Activated B cell treated with CpG ODN at 0.5 μM for 24 hours (primary cell): ENCODE measurements around the gene CCDC74B. TPM values are rescaled to one million over a fixed set of nuclear protein-coding genes. Genes with fewer than 3 reads are reported as not detected.
A peak's percentile ranks its signal among the peaks of the same experiment; 100 is the strongest.
"Not testable (repeated sequence)": the region's sequence is repeated elsewhere in the genome, so short reads cannot be mapped to it uniquely, and the experiment has no call there.

Source experiments
- ATAC-seq: fragments of 200-7000 bp; cut with Tn5 transposase; one replicate; pipeline ENCODE4 v1.10.0; 2021; ENCODE audit warnings: low read depth, mild to moderate bottlenecking, moderate library complexity
- CTCF ChIA-PET: fragments of 350-600 bp; sonication (Branson Sonifier 250); formaldehyde crosslinking; loops from one replicate; lab custom pipeline; 2021; ENCODE audit warnings: antibody characterized with exemption; lab: Charles Lee
- POLR2A ChIA-PET: fragments of 350-600 bp; sonication (Branson Sonifier 250); formaldehyde crosslinking; loops from one replicate; lab custom pipeline; 2021; ENCODE audit warnings: antibody characterized with exemption; lab: Charles Lee
- DNase-seq: peaks from one replicate; pipeline ENCODE4 v3.0.0; 2022
- H3K27ac Mint-ChIP-seq: one replicate; pipeline ENCODE4 v1.8.0; 2020; ENCODE audit warnings: mixed read lengths
- H3K27me3 Mint-ChIP-seq: one replicate; pipeline ENCODE4 v1.8.0; 2021; ENCODE audit warnings: mixed read lengths
- H3K36me3 Mint-ChIP-seq: one replicate; pipeline ENCODE4 v1.8.0; 2021; ENCODE audit warnings: low read depth, mixed read lengths
- H3K4me1 Mint-ChIP-seq: one replicate; pipeline ENCODE4 v1.8.0; 2021; ENCODE audit warnings: mixed read lengths
- H3K4me3 Mint-ChIP-seq: one replicate; pipeline ENCODE4 v1.8.0; 2020; ENCODE audit warnings: mild to moderate bottlenecking, mixed read lengths
- H3K9me3 Mint-ChIP-seq: one replicate; pipeline ENCODE4 v1.8.0; 2020; ENCODE audit warnings: mixed read lengths
- CTCF ChIP-seq: fragments of 200-600 bp; IDR thresholded peaks from one replicate; pipeline ENCODE4 v1.8.0; 2022; ENCODE audit warnings: antibody characterized with exemption, mild to moderate bottlenecking
- intact Hi-C: fragments of 100-400 bp; cut with micrococcal nuclease; formaldehyde crosslinking; loops from one replicate; pipeline ENCODE4 v1.15.1; 2024
- total RNA-seq: library from RNA; stranded (reverse); gene quantifications from 2 replicates; pipeline ENCODE4 v1.2.3, GENCODE V29; 2022

Gene CCDC74B
- total RNA-seq = 0.24 and 0.93 TPM in 2 replicates

DNA sequence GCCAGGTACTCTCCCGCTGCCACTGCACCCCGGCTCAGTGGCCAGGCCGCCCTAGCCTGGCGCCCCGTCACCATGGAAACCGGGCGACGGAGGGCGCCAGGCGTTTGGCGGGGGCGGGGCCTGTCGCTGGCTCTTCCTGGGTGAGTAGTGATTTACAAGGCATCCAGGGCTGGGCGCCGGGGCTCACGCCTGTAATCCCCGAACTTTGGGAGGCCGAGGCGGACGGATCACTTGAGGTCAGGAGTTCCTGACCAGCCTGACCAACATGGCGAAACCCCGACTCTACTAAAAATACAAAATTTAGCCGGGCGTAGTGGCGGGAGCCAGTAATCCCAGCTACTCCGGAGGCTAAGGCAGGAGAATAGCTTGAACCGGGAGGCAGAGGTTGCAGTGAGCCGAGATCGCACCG lies at the start of gene CCDC74B:
Gene CCDC74B (minus strand): TSS at position 107 of the 409 bp plus-strand sequence. CDS start 116 bp downstream, outside the sequence.
- CTCF ChIA-PET = interaction anchor here (1.0 kb wide), 1 partner anchor 37 kb away, joined by 3 read pairs; the partner anchor contains the start of genes MZT2B and SMPD4
- H3K36me3 Mint-ChIP-seq, H3K27ac Mint-ChIP-seq, H3K9me3 Mint-ChIP-seq, H3K4me1 Mint-ChIP-seq: not testable (repeated sequence)
- intact Hi-C loops = loop anchor here (1.0 kb wide), 2 partner anchors 13 to 36 kb away; partner anchors contain the start of gene SMPD4
- Mint-ChIP-seq H3K27me3 (peaks cover 12% of the 10 kb centered on the region), H3K4me3 (peak within 1 kb of the TSS; percentile 81)
- peak; percentile 93 for ATAC-seq
- DNase-seq = peak; percentile 55
- POLR2A ChIA-PET = interaction anchor here (1.5 kb wide), 1 partner anchor 197 kb away, joined by 4 read pairs; a partner anchor contains a TSS

DNA sequence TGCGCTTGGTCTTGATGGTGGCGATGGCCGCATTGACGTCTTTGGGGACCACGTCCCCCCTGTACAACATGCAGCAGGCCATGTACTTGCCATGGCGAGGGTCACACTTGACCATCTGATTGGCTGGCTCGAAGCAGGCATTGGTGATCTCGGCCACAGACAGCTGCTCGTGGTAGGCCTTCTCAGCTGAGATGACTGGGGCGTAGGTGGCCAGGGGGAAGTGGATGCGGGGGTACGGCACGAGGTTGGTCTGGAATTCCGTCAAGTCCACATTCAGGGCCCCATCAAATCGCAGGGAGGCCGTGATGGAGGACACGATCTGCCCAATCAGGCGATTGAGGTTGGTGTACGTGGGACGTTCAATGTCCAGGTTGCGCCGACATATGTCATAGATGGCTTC lies 48.9 kb upstream of the CCDC74B start:
- H3K4me3 Mint-ChIP-seq, intact Hi-C loops, H3K27me3 Mint-ChIP-seq, CTCF ChIA-PET, ATAC-seq, H3K4me1 Mint-ChIP-seq, H3K27ac Mint-ChIP-seq, DNase-seq, H3K9me3 Mint-ChIP-seq, POLR2A ChIA-PET: not testable (repeated sequence)
- H3K36me3 Mint-ChIP-seq = peaks cover 14% of the 10 kb centered on the region

DNA sequence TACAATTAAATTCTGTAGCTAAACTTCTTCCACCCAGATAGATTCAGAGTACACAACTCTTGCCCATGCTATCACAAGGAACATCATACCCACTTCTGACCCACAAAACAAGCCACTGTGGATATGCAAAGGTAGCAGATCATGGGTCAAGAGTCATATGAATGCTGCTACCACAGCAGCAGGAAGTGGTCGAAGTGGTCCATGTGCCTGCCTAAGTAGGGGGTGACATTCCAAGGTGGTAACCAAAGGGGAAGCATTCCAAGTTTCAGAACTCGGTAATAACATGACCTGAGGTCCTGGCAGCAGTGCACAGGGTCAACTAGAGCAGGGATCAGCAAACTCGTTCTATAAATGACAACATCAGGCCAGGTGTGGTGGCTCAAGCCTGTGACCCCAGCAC lies 47.5 kb upstream of the CCDC74B start:
- H3K27ac Mint-ChIP-seq, POLR2A ChIA-PET, intact Hi-C loops: not testable (repeated sequence)

DNA sequence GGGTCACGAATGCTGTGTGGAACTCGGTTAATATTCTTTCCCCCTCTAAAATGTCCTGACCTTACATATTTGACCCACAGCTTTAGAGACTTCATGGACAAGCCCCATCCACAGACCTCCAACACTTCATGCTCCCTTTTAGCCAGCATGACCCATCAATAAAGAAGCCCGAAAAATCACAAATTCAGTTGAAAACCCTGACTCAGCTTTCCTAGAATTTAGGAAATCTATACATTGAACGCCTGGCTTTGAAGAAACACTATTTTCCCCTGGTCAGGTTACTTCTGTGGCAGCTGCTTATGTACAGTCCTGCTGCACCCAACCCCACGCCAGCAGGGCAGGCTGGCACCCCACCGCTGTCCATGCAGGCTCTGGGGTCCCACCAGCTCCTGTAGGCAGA lies 46.4 kb upstream of the CCDC74B start:
- POLR2A ChIA-PET, DNase-seq, H3K4me1 Mint-ChIP-seq, H3K27me3 Mint-ChIP-seq, ATAC-seq, H3K4me3 Mint-ChIP-seq, intact Hi-C loops, CTCF ChIA-PET, H3K27ac Mint-ChIP-seq, H3K9me3 Mint-ChIP-seq: not testable (repeated sequence)
- H3K36me3 Mint-ChIP-seq = peaks cover 14% of the 10 kb centered on the region

More for the DNA sequence above, 47.5 kb upstream of the CCDC74B start:
- H3K36me3 Mint-ChIP-seq = peaks cover 14% of the 10 kb centered on the region
- DNase-seq, H3K9me3 Mint-ChIP-seq, H3K27me3 Mint-ChIP-seq, ATAC-seq, H3K4me1 Mint-ChIP-seq, H3K4me3 Mint-ChIP-seq, CTCF ChIA-PET: not testable (repeated sequence)

DNA sequence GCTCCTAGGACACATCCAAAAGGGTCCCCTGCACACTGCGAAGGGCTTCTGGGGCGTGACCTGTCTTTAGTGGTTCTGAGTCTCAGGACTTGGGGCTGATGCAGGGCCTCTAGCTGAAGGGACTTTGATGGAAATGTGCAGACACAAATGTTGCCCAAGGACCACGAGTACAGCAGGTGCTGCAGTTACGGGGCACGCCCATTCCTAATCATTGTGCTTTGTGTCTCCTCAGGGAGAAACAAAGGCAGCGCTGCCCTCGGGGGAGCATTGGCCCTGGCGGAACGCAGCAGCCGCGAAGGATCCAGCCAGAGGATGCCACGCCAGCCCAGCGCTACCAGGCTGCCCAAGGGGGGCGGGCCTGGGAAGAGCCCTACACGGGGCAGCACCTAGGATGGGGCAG lies 45.3 kb upstream of the CCDC74B start:
- Mint-ChIP-seq H3K9me3 (no peaks in the 10 kb centered on the region), H3K4me1 (peaks cover 4% of the 10 kb centered on the region), H3K36me3 (peaks cover 14% of the 10 kb centered on the region), H3K27ac (no peak overlapping the region), H3K27me3 (no peaks in the 10 kb centered on the region), H3K4me3 (no peak overlapping the region)
- no peak for TF ChIP-seq CTCF
- intact Hi-C loops = no loop called here
- CTCF ChIA-PET = no interaction called here
- DNase-seq (no peak), ATAC-seq (no peak)
- POLR2A ChIA-PET = no interaction called here

- H3K4me1 Mint-ChIP-seq, H3K27me3 Mint-ChIP-seq, DNase-seq, CTCF ChIA-PET, H3K27ac Mint-ChIP-seq, ATAC-seq, H3K4me3 Mint-ChIP-seq, intact Hi-C loops, H3K9me3 Mint-ChIP-seq, POLR2A ChIA-PET: not testable (repeated sequence)
- H3K36me3 Mint-ChIP-seq = peaks cover 14% of the 10 kb centered on the region
Measured at GRCh38 chr2:130188958-130189357, 44.0 kb upstream of the CCDC74B start.

DNA sequence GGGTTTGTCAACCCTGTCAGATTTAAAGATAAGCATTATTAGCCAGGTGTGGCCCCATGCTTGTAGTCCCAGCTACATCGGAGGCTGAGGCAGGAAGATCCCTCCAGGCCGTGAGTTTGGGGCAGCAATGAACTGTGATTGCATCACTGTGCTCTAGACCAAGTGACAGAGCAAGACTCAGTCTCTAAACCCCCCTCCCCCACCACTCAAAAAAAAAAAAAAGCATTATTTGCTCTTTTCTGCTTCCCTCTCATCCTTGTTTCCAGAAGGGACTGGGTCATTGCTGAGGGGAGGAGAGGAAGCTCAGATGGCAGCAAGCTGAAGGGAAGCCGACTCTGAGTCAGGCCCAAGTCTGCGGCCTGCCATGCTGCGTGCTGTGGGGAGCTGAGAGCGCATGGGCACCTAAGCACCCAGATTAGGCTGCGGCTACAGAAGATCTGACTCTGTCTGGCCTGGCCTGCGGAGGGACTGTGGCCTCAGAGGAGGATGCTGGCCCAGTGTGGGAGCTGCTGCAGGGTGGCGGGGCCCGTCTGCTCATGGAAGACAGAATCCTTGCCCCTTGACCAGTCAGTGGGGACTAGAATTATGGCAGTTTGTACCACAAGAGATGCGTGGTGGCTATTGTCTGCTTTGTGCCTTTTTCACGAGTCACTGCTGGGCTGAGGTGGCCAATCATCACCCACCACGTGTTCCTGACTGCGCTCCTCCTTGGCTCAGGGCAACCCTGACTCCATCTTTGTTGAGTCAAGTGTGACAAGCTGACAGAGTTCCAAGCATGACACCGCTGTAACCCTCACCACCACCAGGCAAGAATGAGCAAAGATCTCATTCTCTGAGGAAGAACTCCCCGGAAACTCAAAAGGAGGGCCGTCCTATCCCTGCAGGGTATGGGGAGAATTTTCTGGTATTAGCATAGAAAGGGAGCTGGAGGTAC lies 43.2 kb upstream of the CCDC74B start:
- H3K27me3 Mint-ChIP-seq, POLR2A ChIA-PET: not testable (repeated sequence)

GRCh38 chr2:130187268-130187667 lies 42.4 kb upstream of the CCDC74B start:
- ChIA-PET POLR2A (no interaction called here), CTCF (interaction anchor here (0.7 kb wide), 1 partner anchor 146 kb away, joined by 3 read pairs; no protein-coding TSS in a partner anchor)
- intact Hi-C loops = no loop called here
- H3K27me3 Mint-ChIP-seq = no peaks in the 10 kb centered on the region
- no peaks in the 10 kb centered on the region for H3K9me3 Mint-ChIP-seq
- TF ChIP-seq CTCF = no peak
- no peak for ATAC-seq
- no peak for DNase-seq
- no peak overlapping the region for H3K4me3 Mint-ChIP-seq
- peaks cover 14% of the 10 kb centered on the region for H3K36me3 Mint-ChIP-seq
- H3K27ac Mint-ChIP-seq = no peak overlapping the region
- H3K4me1 Mint-ChIP-seq = peaks cover 15% of the 10 kb centered on the region

More for the DNA sequence above, 43.2 kb upstream of the CCDC74B start:
- H3K4me3 Mint-ChIP-seq, H3K27ac Mint-ChIP-seq, intact Hi-C loops, DNase-seq, ATAC-seq, CTCF ChIA-PET, H3K9me3 Mint-ChIP-seq: not testable (repeated sequence)
- H3K36me3 Mint-ChIP-seq = peaks cover 14% of the 10 kb centered on the region
- peaks cover 11% of the 10 kb centered on the region for H3K4me1 Mint-ChIP-seq
